ENCODE results near the gene CCDC97. TPM values are rescaled to one million over a fixed set of nuclear protein-coding genes. Genes with fewer than 3 reads are reported as not detected.

The CCDC97 gene
- total RNA-seq, 4 donors from 2014 or later, result 17.9 to 33.0 (median 29.6) TPM

DNA sequence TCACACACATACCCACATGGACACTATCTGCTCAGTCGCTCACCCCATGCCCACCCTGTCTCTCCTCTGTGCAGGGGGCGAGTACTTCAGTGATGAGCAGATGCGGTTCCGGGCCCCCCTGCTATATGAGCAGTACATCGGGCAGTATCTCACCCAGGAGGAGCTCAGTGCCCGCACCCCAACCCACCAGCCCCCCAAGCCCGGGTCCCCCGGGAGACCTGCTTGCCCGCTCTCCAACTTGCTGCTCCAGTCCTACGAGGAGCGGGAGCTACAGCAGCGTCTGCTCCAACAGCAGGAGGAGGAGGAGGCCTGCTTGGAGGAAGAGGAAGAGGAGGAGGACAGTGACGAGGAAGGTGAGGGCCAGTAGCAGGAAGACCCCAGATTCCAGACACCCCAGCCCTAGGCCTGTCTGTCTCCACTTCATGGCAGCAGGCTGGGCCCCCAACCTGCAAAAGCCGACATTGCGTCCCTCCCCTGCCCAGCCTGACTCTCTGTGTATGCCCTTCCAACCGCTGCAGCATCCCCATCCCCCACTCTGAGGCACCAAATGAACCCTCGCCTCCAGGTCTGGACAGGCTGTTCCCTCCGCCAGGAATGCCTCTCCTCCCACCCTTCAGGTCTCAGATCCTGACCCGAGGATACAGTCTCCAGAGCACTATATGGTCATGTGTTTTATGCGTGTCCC, 9.7 kb downstream of the CCDC97 start:
- Histone ChIP-seq H3K9me3 (no peaks in the 10 kb centered on the region), H3K36me3 (peaks cover 0 to 71% (median 0%) of the 10 kb centered on the region in 3 donors), H3K4me3 (no peak overlapping the region), H3K4me1 (peaks cover 0 to 32% (median 14%) of the 10 kb centered on the region in 4 donors), H3K27me3 (no peaks in the 10 kb centered on the region), H3K27ac (no peak overlapping the region)
- TF ChIP-seq CTCF (IDR thresholded peaks at IDR 0.05) (no peak), POLR2A (IDR thresholded peaks at IDR 0.05) (no peak)
- DNase-seq, result no peak

DNA sequence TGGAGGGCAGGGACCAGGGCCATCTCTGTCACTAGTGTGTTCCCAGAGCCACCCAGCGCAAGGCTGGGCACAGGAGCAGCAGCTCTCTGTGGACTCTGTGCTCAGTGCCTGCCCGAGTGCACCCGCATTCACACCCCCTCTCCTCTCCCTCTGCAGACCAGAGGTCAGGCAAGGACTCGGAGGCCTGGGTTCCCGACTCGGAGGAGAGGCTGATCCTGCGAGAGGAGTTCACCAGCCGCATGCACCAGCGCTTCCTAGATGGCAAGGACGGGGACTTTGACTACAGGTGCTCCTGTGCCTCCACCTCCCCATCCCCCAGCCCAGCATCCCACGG, 10.2 kb downstream of the CCDC97 start:
- Histone ChIP-seq H3K9me3 (no peaks in the 10 kb centered on the region), H3K27me3 (no peaks in the 10 kb centered on the region), H3K4me1 (peaks cover 0 to 37% (median 18%) of the 10 kb centered on the region in 4 donors), H3K36me3 (peaks cover 0 to 68% (median 0%) of the 10 kb centered on the region in 3 donors), H3K27ac (no peak overlapping the region), H3K4me3 (no peak overlapping the region)
- no peak for TF ChIP-seq CTCF (IDR thresholded peaks at IDR 0.05)
- no peak for DNase-seq

DNA sequence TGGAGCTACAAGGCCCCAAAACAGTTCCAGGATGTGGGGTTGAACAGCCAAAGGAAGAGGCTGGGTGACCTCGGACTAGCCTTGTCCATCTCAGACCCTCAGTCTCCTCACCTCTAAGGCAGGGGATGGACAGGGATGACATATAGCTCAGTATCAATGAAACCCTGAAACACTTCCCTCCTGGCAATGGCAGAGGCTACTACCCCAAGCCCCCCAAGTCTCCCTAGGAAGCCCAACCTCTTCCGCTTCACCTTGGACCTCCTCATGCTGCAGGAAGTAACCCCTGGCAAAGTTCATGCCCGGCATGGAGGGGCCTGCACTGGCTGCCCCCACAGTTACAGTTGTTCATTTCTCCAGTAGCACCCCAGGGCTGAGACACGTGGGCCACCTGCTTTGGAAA, 10.6 kb downstream of the CCDC97 start:
- H3K36me3 ChIP-seq, result peaks cover 0 to 64% (median 0%) of the 10 kb centered on the region in 3 donors
- DNase-seq, result no peak
- no peak overlapping the region for H3K27ac ChIP-seq
- H3K9me3 ChIP-seq, result no peaks in the 10 kb centered on the region
- no peaks in the 10 kb centered on the region for H3K27me3 ChIP-seq
- no peak for TF ChIP-seq CTCF (IDR thresholded peaks at IDR 0.05)
- TF ChIP-seq POLR2A (IDR thresholded peaks at IDR 0.05), result no peak
- H3K4me3 ChIP-seq, result no peak overlapping the region
- peaks cover 1 to 41% (median 22%) of the 10 kb centered on the region in 4 donors for H3K4me1 ChIP-seq

GRCh38 chr19:41321204-41321599, 11.2 kb downstream of the CCDC97 start:
- Histone ChIP-seq H3K27ac (peak overlapping the region in 3 of 4 donors; percentile 20 to 87 (median 84)), H3K4me3 (no peak overlapping the region), H3K4me1 (peaks cover 6 to 47% (median 29%) of the 10 kb centered on the region in 4 donors), H3K9me3 (no peaks in the 10 kb centered on the region), H3K36me3 (peaks cover 0 to 57% (median 0%) of the 10 kb centered on the region in 3 donors), H3K27me3 (no peaks in the 10 kb centered on the region)
- DNase-seq, result no peak
- TF ChIP-seq POLR2A (IDR thresholded peaks at IDR 0.05) (no peak), CTCF (IDR thresholded peaks at IDR 0.05) (no peak)

DNA sequence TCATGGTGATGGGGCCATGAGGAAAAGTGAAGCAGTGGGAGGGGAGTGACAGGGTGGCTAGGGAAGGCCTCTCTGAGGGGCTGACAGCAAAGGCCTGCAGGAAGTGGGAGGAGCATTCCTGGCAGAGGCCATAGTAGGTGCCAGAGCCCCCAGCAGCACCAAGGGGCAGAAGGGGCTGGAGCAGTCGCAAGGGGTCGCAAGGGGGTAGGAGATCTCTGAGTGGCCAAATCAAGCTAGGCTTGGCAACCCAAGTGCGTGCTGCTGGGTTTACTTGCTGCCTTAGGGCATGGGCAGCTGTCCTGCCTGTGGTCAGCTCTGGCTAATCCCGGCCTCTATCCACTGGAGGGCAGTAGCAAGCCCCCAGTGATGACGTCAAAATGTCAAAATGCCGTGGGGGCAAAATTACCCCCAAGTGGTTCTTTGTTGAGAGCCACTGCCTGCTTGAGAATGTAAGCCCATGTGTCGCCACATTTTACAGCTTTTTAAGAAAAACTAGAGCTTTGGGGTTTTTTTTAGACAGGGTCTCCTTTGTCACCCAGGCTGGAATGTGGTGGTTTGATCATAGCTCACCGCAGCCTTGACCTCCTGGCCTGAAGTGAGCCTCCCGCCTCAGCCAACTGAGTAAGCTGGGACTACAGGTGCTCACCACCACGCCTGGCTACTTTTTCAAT, 11.8 kb downstream of the CCDC97 start:
- Histone ChIP-seq H3K4me3 (no peak overlapping the region), H3K9me3 (no peaks in the 10 kb centered on the region), H3K27ac (peak overlapping the region; percentile 74 to 87 (median 80)), H3K4me1 (peaks cover 9 to 53% (median 30%) of the 10 kb centered on the region in 4 donors), H3K36me3 (peaks cover 0 to 52% (median 0%) of the 10 kb centered on the region in 3 donors), H3K27me3 (no peaks in the 10 kb centered on the region)
- peak in 1 of 3 donors; percentile 59 for DNase-seq
- TF ChIP-seq CTCF (IDR thresholded peaks at IDR 0.05) (peak in 4 of 6 experiments; percentile 41 to 46 (median 42)), POLR2A (IDR thresholded peaks at IDR 0.05) (no peak)
